Ovary (tissue), 3 donors: ENCODE measurements around the gene RNF8.

Experiments
- CTCF ChIP-seq, 3 donors: fragments of 450-650 bp in 2 of 3; fragments of 200-600 bp in 1 of 3; IDR thresholded peaks; one replicate each; pipeline versions ENCODE4 v1.5.1 to v1.8.0; 2016 to 2022; ENCODE audit warnings: antibody characterized with exemption in 3 of 3, mild to moderate bottlenecking in 1 of 3
- EP300 ChIP-seq: sonication (generic); formaldehyde crosslinking; IDR thresholded peaks from one replicate; pipeline ENCODE4 v1.6.1; 2017; ENCODE audit warnings: antibody characterized with exemption
- POLR2A ChIP-seq: fragments of 450-650 bp; IDR thresholded peaks from one replicate; pipeline ENCODE4 v1.6.1; 2017; ENCODE audit warnings: antibody characterized with exemption, mild to moderate bottlenecking, moderate library complexity
- donor health status: DM: no; HTN: no; CAD: no.

- TF ChIP-seq CTCF (IDR thresholded peaks at IDR 0.05) (no peak), POLR2A (no peak), EP300 (no peak)
Measured at GRCh38 chr6:37319156-37319555, 34.6 kb upstream of the RNF8 start.
